ENCODE results near the gene BAIAP2L1.

BAIAP2L1 gene

GRCh38 chr7:98276241-98276761 lies 124.6 kb downstream of the BAIAP2L1 start:
- no peak for DNase-seq (ENCODE audit: low read depth)

GRCh38 chr7:98267303-98267702 lies 133.6 kb downstream of the BAIAP2L1 start:
- DNase-seq (ENCODE audit: low read depth) = no peak

GRCh38 chr7:98266840-98267239 lies 134.1 kb downstream of the BAIAP2L1 start:
- no peak for DNase-seq (ENCODE audit: low read depth)

GRCh38 chr7:98265841-98266271 lies 135.0 kb downstream of the BAIAP2L1 start:
- DNase-seq (ENCODE audit: low read depth) = peak; percentile 56

GRCh38 chr7:98257701-98258100 lies 143.2 kb downstream of the BAIAP2L1 start:
- no peak for DNase-seq (ENCODE audit: low read depth)

GRCh38 chr7:98256431-98256830 lies 144.5 kb downstream of the BAIAP2L1 start:
- no peak for DNase-seq (ENCODE audit: low read depth)

GRCh38 chr7:98254951-98255610 lies 145.8 kb downstream of the BAIAP2L1 start:
- no peak for DNase-seq (ENCODE audit: low read depth)

- no peak for DNase-seq (ENCODE audit: low read depth)
Measured at GRCh38 chr7:98254516-98254915, 146.4 kb downstream of the BAIAP2L1 start.

- DNase-seq (ENCODE audit: low read depth) = no peak
Measured at GRCh38 chr7:98252425-98253054, 148.3 kb downstream of the BAIAP2L1 start.

- DNase-seq (ENCODE audit: low read depth) = peak; percentile 41
Measured at GRCh38 chr7:98251601-98252424, 149.1 kb downstream of the BAIAP2L1 start, which contains the start of gene TECPR1. Gene TECPR1 (minus strand): TSS chr7:98252232. CDS start chr7:98246146, 6,086 bp downstream.

GRCh38 chr7:98251231-98251600 lies 149.7 kb downstream of the BAIAP2L1 start:
- no peak for DNase-seq (ENCODE audit: low read depth)

GRCh38 chr7:98250789-98251188 lies 150.1 kb downstream of the BAIAP2L1 start:
- no peak for DNase-seq (ENCODE audit: low read depth)

GRCh38 chr7:98249106-98249505 lies 151.8 kb downstream of the BAIAP2L1 start:
- no peak for DNase-seq (ENCODE audit: low read depth)

- no peak for DNase-seq (ENCODE audit: low read depth)
Measured at GRCh38 chr7:98248156-98248555, 152.7 kb downstream of the BAIAP2L1 start.

- no peak for DNase-seq (ENCODE audit: low read depth)
Measured at GRCh38 chr7:98244871-98245270, 156.0 kb downstream of the BAIAP2L1 start.

GRCh38 chr7:98242934-98243333 lies 158.0 kb downstream of the BAIAP2L1 start:
- DNase-seq (ENCODE audit: low read depth) = no peak

GRCh38 chr7:98242342-98242741 lies 158.5 kb downstream of the BAIAP2L1 start:
- no peak for DNase-seq (ENCODE audit: low read depth)

GRCh38 chr7:98241674-98242241 lies 159.1 kb downstream of the BAIAP2L1 start:
- no peak for DNase-seq (ENCODE audit: low read depth)
